NCI-H128 (cell line): ENCODE data around the gene HOXC5.
"Not testable (repeated sequence)": the region's sequence is repeated elsewhere in the genome, so short reads cannot be mapped to it uniquely, and the experiment has no call there.

Experiments used
- DNase-seq: peaks from one replicate; lab custom pipeline; 2025; ENCODE audit not compliant: unreplicated experiment; lab: John Stamatoyannopoulos, UW

Gene HOXC5

DNA sequence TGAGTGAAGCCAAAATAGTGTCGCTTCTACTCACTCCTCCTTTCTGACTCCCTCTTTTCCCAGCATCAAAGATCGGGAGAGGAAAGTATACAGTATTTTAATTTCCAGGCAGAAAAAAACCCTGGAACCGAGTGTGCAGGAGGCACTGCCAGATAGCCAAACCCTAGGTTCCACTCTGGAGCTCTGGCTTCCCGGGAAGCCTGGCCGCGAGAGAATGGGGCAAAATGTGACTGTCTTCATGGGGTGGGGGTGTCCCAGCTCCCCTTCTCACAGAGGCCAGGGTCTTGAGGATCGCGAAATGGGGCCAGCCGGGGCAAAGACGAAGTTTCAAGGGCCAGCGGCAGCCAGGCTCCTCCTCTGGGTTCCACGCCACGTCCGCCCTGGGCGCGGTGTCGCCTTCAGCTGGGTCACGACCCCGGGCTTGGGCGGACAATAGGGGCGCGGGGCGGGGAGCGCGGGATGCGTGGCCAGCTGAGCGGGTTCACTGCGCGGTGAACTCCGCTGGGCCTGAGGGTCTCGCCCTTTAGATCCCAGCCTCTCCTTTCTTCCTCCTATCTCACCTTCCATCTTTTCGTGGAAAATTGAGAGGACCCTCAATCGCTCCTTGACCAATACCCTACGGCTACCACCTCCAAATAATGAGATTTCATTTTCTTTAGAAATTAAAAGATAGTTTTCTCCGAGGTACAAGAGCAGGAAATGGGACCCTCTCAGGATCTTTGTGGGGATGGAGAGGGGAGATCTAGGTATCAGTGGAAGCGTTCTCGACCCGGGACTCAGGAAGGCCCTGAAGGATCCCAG lies 27.5 kb downstream of the HOXC5 start:
- DNase-seq, result no peak

DNA sequence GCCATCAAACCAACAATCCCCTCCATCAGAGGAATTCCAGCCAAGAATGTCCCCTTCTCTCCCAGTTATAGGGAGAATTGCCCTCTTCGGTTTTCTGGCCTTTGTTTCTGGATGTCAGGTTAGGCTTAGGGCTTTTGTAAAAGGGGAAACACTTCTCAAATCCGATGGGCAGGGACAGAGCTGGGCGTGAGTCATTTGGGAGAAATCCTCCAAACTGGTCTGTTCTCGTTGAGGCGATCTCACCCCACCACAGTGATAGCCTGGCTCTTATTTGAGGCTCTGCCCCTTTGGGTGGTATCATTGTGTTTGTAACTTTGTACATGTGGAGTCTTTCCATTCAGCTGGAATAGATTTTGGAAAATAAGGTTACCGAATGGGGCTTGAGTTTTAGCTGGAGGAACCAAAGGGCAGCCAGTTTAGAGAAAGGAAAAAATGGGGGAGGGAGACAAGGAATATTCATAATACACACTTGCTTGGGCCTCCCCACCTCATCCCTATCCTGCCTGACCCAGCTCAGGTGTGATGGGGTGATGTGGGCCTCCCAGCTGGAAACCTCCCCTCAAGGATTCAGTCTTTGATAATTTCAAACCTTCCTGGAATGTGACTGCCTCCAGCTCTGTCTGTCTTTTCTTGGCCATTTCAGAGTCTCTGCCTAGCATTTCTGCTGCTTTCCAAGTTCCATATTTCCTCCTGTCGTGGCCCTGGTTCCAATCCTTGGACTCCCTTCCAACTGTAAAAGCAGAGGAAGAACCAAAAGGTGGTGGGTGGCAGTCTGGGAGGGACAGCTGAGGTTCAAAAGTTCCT lies 28.3 kb downstream of the HOXC5 start:
- DNase-seq, result no peak

DNA sequence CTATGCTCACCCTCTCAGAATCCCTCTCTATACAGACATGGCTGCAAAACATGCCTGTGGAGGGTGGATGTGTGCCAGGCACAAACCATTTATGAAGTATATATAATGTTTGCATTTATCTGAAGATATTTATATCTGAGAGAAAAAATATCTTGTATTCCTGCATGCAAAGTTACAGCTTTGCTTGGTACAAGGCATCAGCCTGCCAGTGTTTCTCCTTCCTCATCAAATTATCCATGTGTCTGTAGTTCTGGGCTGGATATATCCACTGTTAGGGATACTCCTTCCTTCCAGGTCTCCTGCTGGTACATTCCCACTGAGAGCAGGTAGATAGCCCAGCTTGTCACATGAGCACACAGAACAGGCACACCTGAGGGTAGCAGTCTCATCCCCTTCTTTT lies 32.8 kb downstream of the HOXC5 start:
- DNase-seq, result no peak

DNA sequence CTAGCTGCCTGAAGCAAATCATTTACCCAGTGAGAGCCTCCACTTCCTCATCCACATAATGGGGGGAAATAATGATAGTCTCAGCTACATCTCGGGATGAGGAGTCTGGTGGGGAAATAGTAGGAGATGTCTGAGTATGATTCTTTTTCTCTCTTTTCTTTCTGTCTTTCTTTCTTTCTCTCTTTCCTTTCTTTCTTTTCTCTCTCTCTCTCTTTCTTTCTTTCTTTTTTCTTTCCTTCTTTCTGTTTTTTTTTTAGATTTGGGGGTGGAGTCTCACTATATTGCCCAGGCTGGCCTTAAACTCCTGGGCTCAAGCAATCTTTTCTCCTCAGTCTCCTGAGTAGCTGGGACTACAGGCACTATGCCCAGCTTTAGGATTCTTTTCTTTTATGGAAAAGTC lies 33.6 kb downstream of the HOXC5 start:
- no peak for DNase-seq

DNA sequence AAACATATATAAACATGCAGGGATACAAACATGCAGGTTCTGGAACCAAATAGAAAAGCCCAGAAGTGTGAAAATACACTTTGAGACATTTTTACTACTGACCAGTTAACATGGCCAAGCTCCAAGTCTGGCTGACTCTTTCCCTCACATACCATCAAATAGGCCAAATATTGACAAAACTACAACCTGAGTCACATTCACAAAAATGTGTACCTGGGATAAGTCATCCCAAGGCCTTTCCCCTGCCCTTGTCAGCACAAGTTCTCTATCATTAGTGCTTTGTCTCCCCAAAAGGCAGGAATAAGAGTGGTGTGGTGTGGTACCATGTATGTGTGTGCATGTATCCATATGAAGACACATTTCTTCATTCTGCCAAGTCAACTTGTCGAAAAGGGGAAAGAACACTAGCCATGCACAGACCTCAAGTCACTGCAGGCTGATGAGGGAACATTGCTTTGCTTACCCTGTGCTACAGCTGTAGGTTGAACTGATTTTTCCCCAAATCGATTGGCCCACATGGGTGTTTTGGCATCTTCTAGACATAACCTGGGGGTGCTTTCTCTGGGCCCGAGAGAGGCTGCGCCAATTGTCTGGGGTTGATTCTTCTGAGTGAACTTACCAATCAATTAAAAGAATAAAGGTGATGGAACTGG lies 35.7 kb downstream of the HOXC5 start:
- no peak for DNase-seq

DNA sequence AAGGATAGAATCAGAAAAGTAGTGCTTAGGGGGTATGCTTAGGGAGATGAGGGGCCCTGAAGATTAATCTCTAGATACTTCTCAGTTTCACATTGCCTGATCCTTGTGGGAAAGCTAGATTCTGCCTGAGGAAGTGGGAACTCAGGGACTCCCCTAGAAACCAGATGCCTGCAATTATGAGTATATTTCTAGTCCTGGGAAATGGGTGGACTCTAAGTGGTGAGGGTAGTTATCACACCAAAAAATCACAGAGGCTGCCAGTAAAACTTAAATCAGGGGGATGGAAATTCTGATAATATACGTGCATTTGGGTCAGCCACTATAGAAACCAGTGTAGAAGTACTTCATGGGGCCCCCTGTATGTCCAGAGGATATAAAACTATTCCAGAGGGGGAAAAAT lies 39.1 kb downstream of the HOXC5 start:
- DNase-seq, result no peak

DNA sequence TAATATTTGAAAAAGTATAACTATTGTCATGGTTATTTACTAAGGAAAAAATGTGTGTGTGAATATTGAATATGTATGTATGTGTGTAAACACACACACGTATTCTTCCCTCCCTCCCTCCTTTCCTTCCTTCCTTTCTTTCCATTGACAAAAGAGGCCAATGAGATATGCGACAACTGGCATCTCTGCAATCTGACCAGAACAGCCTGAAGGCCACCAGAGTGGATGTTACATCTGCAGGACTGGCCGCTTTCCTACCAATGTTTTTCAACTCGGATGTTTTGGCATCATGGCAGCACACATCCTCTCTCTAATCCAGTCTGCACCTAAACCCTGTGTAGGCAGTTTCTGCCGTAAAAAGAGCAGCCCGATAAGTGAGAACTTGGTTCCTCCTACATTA lies 41.5 kb downstream of the HOXC5 start:
- DNase-seq, result no peak

DNA sequence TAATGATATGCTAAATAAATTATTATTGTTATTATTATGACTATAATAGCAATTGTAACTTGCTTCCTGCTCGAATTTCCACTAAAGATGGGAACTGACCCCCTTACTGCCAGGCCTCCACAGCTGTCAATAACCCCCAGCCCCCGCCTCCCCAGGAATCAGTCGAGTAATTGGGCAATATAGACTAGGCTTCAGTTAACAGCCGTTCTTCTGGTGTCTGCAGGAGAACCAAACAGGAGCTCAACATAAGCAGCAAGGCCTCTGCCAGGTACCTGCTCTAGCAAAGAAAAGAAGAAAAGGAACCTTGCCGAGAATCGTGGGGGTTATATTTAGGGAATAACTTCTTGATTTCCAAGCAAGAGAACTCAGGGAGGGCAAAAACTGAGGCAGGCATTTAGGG lies 42.6 kb downstream of the HOXC5 start:
- no peak for DNase-seq

DNA sequence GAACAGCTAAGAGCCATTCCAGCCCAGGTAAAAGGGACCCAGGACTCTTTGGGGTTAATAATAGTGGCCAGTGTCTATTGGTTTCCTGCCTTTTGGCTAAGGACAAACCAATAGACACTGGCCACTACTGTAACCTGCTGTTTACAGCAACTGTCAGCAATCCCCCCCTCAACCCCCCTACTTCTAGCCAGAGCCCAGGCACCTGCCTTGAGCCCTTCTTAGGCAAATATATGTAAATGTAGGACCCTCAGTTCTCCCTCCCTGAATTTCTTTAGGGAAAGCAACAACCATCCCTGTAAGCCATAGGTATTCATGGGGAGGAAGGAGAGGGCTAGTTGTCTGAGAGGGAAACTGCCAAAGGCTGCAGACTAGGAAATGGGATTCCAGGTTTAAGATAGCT lies 43.1 kb downstream of the HOXC5 start:
- DNase-seq, result no peak

DNA sequence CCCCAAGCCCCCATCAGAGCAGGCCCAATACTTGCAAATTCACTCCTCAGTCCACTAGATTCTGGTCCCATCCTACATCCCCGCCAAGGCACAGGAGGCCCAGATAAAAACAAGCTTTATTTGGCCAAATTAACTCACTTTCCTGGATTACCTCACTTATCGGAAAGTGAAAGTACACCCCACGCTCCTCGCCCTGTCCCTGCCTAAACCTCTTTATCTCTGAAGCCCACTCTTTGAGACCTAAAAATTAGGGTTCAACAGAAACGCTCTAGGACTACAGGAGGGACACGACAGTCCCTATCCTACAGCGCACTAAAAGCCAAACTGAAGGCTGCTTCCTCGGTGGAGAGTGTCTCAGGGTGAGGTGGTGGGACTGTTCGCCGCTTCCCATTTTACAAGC lies 45.0 kb downstream of the HOXC5 start:
- not testable (repeated sequence) for DNase-seq

DNA sequence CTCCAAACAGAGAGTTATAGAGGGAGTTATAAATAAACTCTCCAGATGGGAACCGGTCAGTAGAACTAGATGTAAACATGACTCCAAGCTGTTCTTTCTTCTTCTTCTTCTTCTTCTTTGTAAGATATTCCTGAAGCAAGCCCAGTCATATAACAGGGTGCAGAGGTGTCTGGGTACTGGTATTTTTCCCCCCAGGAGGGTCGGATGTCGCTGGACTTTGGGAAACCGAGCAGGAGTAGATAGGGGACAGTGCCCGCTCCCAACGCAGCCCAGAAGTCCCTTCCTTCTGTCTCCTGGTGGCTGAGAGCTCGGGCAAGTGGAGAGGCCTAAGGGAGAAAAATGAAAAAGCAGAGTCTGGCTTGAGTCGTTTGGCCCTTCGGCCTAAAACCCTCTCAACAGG lies 46.3 kb downstream of the HOXC5 start:
- DNase-seq, result not testable (repeated sequence)

DNA sequence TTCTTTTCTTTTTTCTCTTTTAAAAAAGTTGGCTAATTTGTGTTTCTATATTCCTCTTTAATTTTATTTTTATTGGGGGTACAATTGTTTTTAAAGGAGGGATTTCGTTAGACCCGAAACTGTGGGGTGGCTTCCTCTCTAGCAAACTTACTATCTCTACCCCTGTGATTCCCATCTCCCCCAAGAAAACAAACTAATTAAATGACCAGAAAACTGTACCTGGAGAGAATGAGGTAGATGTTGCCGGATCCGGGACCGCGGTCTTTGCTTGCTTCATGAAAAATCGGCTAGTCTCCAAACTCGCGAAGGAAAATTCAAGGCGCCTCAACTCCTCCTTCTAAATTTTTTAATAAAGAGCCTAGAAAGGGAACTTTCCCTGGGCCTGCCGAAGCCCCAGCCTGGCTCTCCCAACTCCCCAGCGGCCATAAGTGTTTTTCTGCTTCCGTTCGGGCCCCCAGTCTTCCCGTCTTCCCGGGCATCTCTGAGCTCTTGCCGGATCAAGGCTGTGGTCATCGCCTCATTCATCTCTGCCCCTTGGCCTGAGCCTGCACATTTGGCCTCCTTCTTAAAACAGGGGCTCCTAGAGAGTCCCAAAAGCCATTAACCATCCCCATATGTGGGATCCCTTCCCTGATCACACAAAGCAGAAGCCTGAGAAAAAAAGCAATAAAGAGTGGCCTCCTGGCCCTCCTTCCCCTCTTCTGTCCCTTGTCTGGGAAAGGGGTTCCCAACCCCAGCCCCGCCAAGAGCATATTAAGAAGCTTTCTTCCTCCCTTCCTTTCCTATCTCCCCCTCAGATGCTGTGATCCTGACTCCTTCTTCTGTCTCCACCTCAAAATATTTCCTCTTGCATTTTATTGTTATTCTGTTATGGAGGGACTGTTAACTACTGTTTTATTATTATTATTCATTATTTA lies 47.4 kb downstream of the HOXC5 start:
- DNase-seq, result not testable (repeated sequence)

DNA sequence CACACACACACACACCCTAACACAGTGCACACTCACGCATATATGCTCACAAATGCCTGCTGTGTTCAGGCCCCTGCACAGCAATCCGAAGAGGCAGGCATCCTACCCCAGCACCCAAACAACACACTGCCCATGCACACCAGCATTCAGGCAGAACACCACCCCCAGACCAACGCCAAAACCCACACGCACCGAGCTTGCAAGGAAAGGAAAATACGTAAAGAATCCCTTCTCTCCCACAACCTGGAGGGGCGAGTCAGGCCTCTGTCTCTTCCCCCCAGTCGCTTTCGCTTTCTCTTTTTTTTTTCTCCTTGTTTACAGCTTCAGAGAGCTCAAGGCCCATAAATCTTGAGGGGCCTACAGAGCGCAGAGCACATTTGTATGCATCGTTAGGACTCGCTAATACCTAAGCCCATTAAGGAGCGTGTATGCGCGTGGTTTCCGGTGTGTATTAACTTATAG lies 48.2 kb downstream of the HOXC5 start:
- DNase-seq, result not testable (repeated sequence)

DNA sequence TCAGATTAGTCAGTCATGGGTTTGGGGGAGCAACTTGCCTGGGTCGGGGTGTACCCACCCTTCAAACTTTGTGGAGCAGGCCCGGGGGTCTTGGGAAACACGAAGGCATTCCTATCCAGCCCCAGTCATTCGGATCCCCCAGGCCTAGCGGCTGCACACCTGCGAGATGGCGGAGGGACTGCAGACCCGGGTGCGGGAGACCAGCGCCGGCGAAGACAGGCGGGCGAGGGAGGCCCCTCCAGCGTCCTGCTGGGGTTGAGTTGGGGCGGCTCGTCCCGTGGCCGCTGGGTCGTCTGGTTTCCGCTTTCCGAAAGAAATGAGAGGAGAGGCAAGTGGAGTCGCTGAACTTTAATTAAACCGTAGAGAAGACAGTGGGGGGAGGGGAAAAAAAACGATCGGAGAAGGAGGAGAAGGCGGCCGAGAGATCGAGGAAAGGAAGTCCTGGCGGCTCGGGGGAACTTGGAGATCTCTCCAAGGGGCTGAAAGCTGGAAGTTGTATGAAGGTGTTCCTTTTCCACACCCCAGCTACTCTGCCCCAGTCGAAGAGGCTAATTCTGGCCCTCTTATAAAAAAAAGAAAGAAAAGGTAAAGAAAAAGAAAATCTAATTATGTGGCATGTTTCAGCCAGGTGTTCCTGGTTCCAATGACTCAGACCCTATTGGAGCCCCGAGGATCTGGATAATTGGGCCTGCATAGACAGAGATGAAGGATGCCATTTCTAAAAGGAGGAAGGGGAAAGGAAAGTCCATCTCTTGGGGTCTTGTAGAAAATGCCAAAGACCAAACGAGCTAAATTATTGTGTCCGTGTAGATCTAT lies 48.9 kb downstream of the HOXC5 start:
- DNase-seq, result not testable (repeated sequence)

DNA sequence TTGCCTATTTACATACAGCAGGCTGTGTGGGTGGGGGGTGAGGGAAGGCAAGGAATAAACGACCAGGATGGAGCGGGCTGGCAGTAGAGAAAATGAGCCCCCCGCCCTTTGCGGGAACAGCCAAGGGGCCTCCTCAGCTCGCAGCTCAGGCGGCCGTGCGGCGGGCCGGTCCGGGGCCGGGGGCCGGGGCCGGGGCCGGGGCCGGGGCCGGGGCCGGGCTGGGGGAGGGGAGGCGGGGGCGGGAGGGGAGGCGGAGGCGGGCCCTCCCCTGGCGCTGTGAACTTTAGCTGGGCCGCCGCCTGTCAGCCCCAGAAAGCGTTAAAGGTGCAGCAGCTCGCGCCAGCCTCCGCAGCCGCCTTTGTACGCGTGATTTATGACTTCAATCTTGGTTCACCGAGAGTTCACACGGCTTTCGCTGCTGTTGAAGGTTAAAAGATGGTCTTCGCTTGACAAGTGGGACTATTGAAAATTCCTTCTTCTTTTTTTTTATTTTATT lies 49.6 kb downstream of the HOXC5 start:
- DNase-seq, result no peak
